GM12872 (cell line): ENCODE results near the gene TSC22D1.

Experiments
- CTCF ChIP-seq: IDR thresholded peaks from 3 replicates; pipeline ENCODE4 v1.5.1; 2011; ENCODE audit warnings: low read depth, mild to moderate bottlenecking, low read length, moderate library complexity; ENCODE audit not compliant: insufficient read depth

Gene TSC22D1

GRCh38 chr13:44474122-44474910 lies 101.8 kb downstream of the TSC22D1 start:
- TF ChIP-seq CTCF, result no peak

- TF ChIP-seq CTCF, result no peak
These were observed 104.4 kb downstream of the TSC22D1 start for GRCh38 chr13:44471686-44472085.

- 0 out of 3 replicates have a peak, but pooled peaks have one; percentile 10 for TF ChIP-seq CTCF
These were observed 105.2 kb downstream of the TSC22D1 start for GRCh38 chr13:44470638-44471562.

GRCh38 chr13:44468874-44469273 lies 107.3 kb downstream of the TSC22D1 start:
- no peak for TF ChIP-seq CTCF

- TF ChIP-seq CTCF, result no peak
These were observed 110.8 kb downstream of the TSC22D1 start for GRCh38 chr13:44465318-44465717.

- TF ChIP-seq CTCF, result no peak
These were observed 111.7 kb downstream of the TSC22D1 start for GRCh38 chr13:44464471-44464870.

GRCh38 chr13:44463759-44464158 lies 112.4 kb downstream of the TSC22D1 start:
- no peak for TF ChIP-seq CTCF
